ENCODE measurements around the gene ZNF124.
"Not testable (repeated sequence)": the region's sequence is repeated elsewhere in the genome, so short reads cannot be mapped to it uniquely, and the experiment has no call there.

DNA sequence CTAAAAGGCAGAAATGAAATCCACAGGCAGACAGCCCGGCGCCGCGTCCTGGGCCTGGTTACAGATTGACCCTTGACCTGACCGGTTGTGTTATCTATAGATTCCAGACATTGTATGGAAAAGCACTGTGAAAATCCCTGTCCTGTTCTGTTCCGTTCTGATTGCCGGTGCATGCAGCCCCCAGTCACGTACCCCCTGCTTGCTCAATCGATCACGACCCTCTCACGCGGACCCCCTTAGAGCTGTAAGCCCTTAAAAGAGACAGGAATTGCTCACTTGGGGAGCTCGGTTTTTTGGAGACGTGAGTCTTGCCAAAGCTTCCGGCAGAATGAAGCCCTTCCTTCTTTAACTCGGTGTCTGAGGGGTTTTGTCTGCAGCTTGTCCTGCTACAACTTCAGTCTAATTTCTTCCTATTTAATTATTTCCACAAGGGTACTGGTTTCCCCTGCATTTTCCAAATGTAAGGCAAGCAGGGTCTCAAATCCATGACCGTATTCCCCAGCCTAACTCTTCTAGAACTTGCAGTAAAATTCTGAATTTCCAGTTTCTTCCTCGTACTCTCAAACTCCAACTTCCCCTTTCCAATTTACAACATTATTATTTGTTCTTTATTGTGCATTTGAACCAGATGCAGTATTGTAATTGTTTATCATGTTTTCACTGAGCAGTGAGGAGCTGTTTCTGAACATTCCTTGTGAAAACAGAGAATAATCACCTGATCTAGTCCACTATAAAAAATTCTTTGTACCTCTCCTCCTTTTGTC is 44.1 kb downstream of the ZNF124 start:
- TF ChIP-seq, protein P1, sequence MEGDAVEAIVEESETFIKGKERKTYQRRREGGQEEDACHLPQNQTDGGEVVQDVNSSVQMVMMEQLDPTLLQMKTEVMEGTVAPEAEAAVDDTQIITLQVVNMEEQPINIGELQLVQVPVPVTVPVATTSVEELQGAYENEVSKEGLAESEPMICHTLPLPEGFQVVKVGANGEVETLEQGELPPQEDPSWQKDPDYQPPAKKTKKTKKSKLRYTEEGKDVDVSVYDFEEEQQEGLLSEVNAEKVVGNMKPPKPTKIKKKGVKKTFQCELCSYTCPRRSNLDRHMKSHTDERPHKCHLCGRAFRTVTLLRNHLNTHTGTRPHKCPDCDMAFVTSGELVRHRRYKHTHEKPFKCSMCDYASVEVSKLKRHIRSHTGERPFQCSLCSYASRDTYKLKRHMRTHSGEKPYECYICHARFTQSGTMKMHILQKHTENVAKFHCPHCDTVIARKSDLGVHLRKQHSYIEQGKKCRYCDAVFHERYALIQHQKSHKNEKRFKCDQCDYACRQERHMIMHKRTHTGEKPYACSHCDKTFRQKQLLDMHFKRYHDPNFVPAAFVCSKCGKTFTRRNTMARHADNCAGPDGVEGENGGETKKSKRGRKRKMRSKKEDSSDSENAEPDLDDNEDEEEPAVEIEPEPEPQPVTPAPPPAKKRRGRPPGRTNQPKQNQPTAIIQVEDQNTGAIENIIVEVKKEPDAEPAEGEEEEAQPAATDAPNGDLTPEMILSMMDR (IDR thresholded peaks at IDR 0.05; ENCODE audit: insufficient read depth, low read length, poor library complexity, severe bottlenecking) = not testable (repeated sequence)
- TF ChIP-seq EZH2phosphoT487 (conservative IDR thresholded peaks at IDR 0.05; ENCODE audit: low read length) = not testable (repeated sequence)
